SU-DHL-6 (cell line): ENCODE data around the gene SLC25A44.

Experiments used
- H2AFZ ChIP-seq: fragments of 200-600 bp; sonication (generic); 2 replicates; pipeline ENCODE4 v1.6.1; 2014; ENCODE audit warnings: low read depth, mild to moderate bottlenecking, moderate library complexity, mixed read lengths, antibody characterized with exemption, low read length; ENCODE audit not compliant: severe bottlenecking
- H3F3A ChIP-seq: fragments of 200-600 bp; shearing (Covaris generic); 2 replicates; pipeline ENCODE4 v1.6.0; 2016; ENCODE audit warnings: antibody characterized with exemption, mild to moderate bottlenecking; ENCODE audit not compliant: insufficient read depth
- H3K27ac ChIP-seq: fragments of 200-600 bp; sonication (generic); 2 replicates; pipeline ENCODE4 v1.5.1; 2016; ENCODE audit warnings: low read depth, mild to moderate bottlenecking, low read length, moderate library complexity, mixed read lengths
- H3K27me3 ChIP-seq: fragments of 200-600 bp; sonication (generic), shearing (Covaris generic); 2 replicates; pipeline ENCODE4 v1.6.0; 2014; ENCODE audit warnings: mild to moderate bottlenecking, low read length
- H3K36me3 ChIP-seq: fragments of 200-600 bp; sonication (generic); 2 replicates; pipeline ENCODE4 v1.6.1; 2014; ENCODE audit warnings: mild to moderate bottlenecking, low read length, mixed read lengths
- H3K4me2 ChIP-seq: fragments of 300-600, 200-600 bp; shearing (Covaris generic), sonication (generic); 2 replicates; pipeline ENCODE4 v1.6.0; 2014; ENCODE audit warnings: low read length, low read depth, mild to moderate bottlenecking; ENCODE audit not compliant: poor library complexity, severe bottlenecking
- H3K4me3 ChIP-seq: fragments of 200-600 bp; sonication (generic); 2 replicates; pipeline ENCODE4 v1.5.1; 2014; ENCODE audit warnings: antibody characterized with exemption, low read length, mild to moderate bottlenecking, mixed read lengths; ENCODE audit not compliant: insufficient read depth, poor library complexity, severe bottlenecking
- H3K79me2 ChIP-seq: fragments of 200-600 bp; sonication (generic); 2 replicates; pipeline ENCODE4 v1.6.1; 2014; ENCODE audit warnings: mild to moderate bottlenecking, low read length, moderate library complexity; ENCODE audit not compliant: insufficient read depth
- H3K9ac ChIP-seq: fragments of 200-600 bp; sonication (generic); 2 replicates; pipeline ENCODE4 v1.7.0; 2014; ENCODE audit warnings: mild to moderate bottlenecking, low read length
- H3K9me2 ChIP-seq: fragments of 200-600 bp; sonication (generic); replicated peaks from 2 replicates; pipeline ENCODE4 v1.6.1; 2014; ENCODE audit warnings: low read length; ENCODE audit not compliant: insufficient read depth
- H3K9me3 ChIP-seq: fragments of 200-600 bp; sonication (generic); 2 replicates; pipeline ENCODE4 v1.6.1; 2014; ENCODE audit warnings: low read length, mixed read lengths; ENCODE audit not compliant: insufficient read depth
- H4K20me1 ChIP-seq: fragments of 200-600 bp; sonication (generic); 2 replicates; pipeline ENCODE4 v1.6.1; 2014; ENCODE audit warnings: low read depth, mild to moderate bottlenecking, antibody characterized with exemption, low read length, moderate library complexity, mixed read lengths
- EZH2phosphoT487 ChIP-seq: fragments of 200-600 bp; sonication (generic), shearing (Covaris generic); conservative IDR thresholded peaks from 2 replicates; pipeline ENCODE4 v1.6.1; 2018; ENCODE audit warnings: mild to moderate bottlenecking, antibody characterized with exemption, low read length, moderate library complexity, mixed read lengths
- TF ChIP-seq, protein P1 (sequence below): fragments of 200-600 bp; sonication (generic); IDR thresholded peaks from one replicate; pipeline ENCODE4 v1.5.1; 2017; ENCODE audit warnings: antibody characterized with exemption, mild to moderate bottlenecking, low read length, moderate library complexity; ENCODE audit not compliant: insufficient read depth, poor library complexity, severe bottlenecking

Gene SLC25A44

DNA sequence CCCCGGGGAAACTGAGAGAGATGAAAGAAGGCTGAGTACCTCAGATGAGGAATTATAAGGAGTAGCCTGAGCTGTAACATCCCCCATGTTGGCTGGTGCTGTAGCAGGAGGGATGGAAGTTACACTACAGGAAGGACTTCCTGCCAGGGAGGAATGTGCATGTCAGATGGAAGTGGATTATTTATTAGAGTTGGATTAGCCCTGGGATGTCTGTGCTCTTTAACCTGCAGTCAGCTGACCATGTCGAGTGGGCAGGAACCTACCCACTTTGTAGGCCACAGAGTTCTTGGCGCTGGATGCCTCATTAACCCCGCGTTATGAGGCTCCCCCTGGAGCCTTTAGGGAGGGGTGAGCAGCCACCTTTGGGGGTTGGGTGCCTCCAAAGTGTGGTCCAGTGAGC lies 41.3 kb upstream of the SLC25A44 start:
- no peak overlapping the region for H2AFZ ChIP-seq
- no peaks in the 10 kb centered on the region for H3K9me2 ChIP-seq
- no peaks in the 10 kb centered on the region for H3K27me3 ChIP-seq
- no peak for TF ChIP-seq EZH2phosphoT487
- TF ChIP-seq, protein P1, sequence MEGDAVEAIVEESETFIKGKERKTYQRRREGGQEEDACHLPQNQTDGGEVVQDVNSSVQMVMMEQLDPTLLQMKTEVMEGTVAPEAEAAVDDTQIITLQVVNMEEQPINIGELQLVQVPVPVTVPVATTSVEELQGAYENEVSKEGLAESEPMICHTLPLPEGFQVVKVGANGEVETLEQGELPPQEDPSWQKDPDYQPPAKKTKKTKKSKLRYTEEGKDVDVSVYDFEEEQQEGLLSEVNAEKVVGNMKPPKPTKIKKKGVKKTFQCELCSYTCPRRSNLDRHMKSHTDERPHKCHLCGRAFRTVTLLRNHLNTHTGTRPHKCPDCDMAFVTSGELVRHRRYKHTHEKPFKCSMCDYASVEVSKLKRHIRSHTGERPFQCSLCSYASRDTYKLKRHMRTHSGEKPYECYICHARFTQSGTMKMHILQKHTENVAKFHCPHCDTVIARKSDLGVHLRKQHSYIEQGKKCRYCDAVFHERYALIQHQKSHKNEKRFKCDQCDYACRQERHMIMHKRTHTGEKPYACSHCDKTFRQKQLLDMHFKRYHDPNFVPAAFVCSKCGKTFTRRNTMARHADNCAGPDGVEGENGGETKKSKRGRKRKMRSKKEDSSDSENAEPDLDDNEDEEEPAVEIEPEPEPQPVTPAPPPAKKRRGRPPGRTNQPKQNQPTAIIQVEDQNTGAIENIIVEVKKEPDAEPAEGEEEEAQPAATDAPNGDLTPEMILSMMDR, result no peak
- peak overlapping the region; percentile 98 for H3K4me2 ChIP-seq
- no peak overlapping the region for H3K4me3 ChIP-seq
- H3K9ac ChIP-seq, result peak overlapping the region; percentile 67
- H3F3A ChIP-seq, result peaks cover 66% of the 10 kb centered on the region
- peaks cover 41% of the 10 kb centered on the region for H3K79me2 ChIP-seq
- no peaks in the 10 kb centered on the region for H3K36me3 ChIP-seq
- no peaks in the 10 kb centered on the region for H4K20me1 ChIP-seq
- H3K27ac ChIP-seq, result peak overlapping the region; percentile 94
- no peaks in the 10 kb centered on the region for H3K9me3 ChIP-seq

GRCh38 chr1:156153362-156153761 lies 40.5 kb upstream of the SLC25A44 start, which contains the start of gene SEMA4A:
SEMA4A (plus strand) TSS chr1:156153585; CDS start chr1:156154579, 994 bp downstream.
- Histone ChIP-seq H2AFZ (no peak within 1 kb of the TSS), H3K27me3 (no peaks in the 10 kb centered on the region), H3K4me2 (peak within 1 kb of the TSS; percentile 98), H3K36me3 (peaks cover 3% of the 10 kb centered on the region; the same call in 1 of the 2 replicates), H3F3A (peaks cover 63% of the 10 kb centered on the region), H3K9ac (peak within 1 kb of the TSS; percentile 85), H3K9me3 (no peaks in the 10 kb centered on the region), H3K9me2 (no peaks in the 10 kb centered on the region), H3K27ac (peak within 1 kb of the TSS; percentile 94), H3K79me2 (peaks cover 45% of the 10 kb centered on the region), H3K4me3 (peak within 1 kb of the TSS; percentile 88), H4K20me1 (no peaks in the 10 kb centered on the region)
- no peak for TF ChIP-seq EZH2phosphoT487
- TF ChIP-seq, protein P1, result no peak

- Histone ChIP-seq H3K27ac (peak overlapping the region; percentile 94), H3K9me3 (no peaks in the 10 kb centered on the region), H3K4me3 (peak overlapping the region; percentile 88), H3K4me2 (peak overlapping the region; percentile 98), H3K36me3 (peaks cover 8% of the 10 kb centered on the region; the same call in 1 of the 2 replicates), H3K9me2 (no peaks in the 10 kb centered on the region), H4K20me1 (no peaks in the 10 kb centered on the region), H3K27me3 (no peaks in the 10 kb centered on the region), H2AFZ (no peak overlapping the region), H3K9ac (peak overlapping the region; percentile 85), H3F3A (peaks cover 53% of the 10 kb centered on the region), H3K79me2 (peaks cover 50% of the 10 kb centered on the region)
- TF ChIP-seq EZH2phosphoT487, result no peak
- TF ChIP-seq, protein P1, result no peak
Observed at GRCh38 chr1:156154317-156154749, 39.6 kb upstream of the SLC25A44 start.
